ENCODE measurements around the gene AHCY. TPM values are rescaled to one million over a fixed set of nuclear protein-coding genes. Genes with fewer than 3 reads are reported as not detected.

AHCY gene
- total and polyA plus RNA-seq, 2 of the 4 experiments (the other 2 are of a cell fraction) = 138 to 210 TPM

GRCh38 chr20:34290471-34290870 lies 12.7 kb downstream of the AHCY start:
- no peak overlapping the region for H3K56ac ChIP-seq (ENCODE audit: extremely low read depth, insufficient read depth, low read length)
- no peaks in the 10 kb centered on the region for H3K4me1 ChIP-seq (ENCODE audit: control insufficient read depth, insufficient read depth, low read length)
- H2AFZ ChIP-seq (replicated peaks; ENCODE audit: low read length, poor library complexity) = no peak overlapping the region
- H3K27ac ChIP-seq (ENCODE audit: insufficient read depth, low read length) = no peak overlapping the region
- ChIA-PET POLR2A (ENCODE audit: unreplicated experiment) (no interaction called here), CTCF (no interaction called here)
- peaks cover 17% of the 10 kb centered on the region; the same call in 1 of the 2 replicates for H4K20me1 ChIP-seq (ENCODE audit: insufficient read depth, low read length)
- peaks cover 8 to 33% of the 10 kb centered on the region in 2 experiments for H3K79me1 ChIP-seq (ENCODE audit: low read depth in 1 of 2, low read length in 2 of 2)
- H3K23ac ChIP-seq (ENCODE audit: low read depth, low read length) = no peak overlapping the region
- no peaks in the 10 kb centered on the region for H3K9me3 ChIP-seq (ENCODE audit: control insufficient read depth, insufficient read depth, low read length)
- no peak overlapping the region for H3K4me3 ChIP-seq (ENCODE audit: insufficient read depth, low read depth, low read length)
- intact Hi-C loops (cut with micrococcal nuclease) (no loop called here), in situ Hi-C loops (cut with MboI; ENCODE audit: low sequenced_read_pairs) (no loop called here), dilution Hi-C loops (cut with HindIII; ENCODE audit: low sequenced_read_pairs, unreplicated experiment) (no loop called here)
- H3K27me3 ChIP-seq (ENCODE audit: control insufficient read depth, insufficient read depth, low read length) = no peaks in the 10 kb centered on the region
- H2BK20ac ChIP-seq (ENCODE audit: low read depth, low read length) = no peak overlapping the region
- no peak overlapping the region for H3K9ac ChIP-seq (ENCODE audit: low read depth, low read length)
- WGBS, 2 experiments (ENCODE audit: extremely low coverage in 2 of 2, insufficient read length in 1 of 2) = 96% methylated on average over 6 of the region's 11 CpGs; no CpG with 5 or more reads in 1 of the 2 experiments
- peaks cover 7% of the 10 kb centered on the region for H3K9me1 ChIP-seq (ENCODE audit: insufficient read depth, low read length)
- no peak overlapping the region for H2BK5ac ChIP-seq (ENCODE audit: low read depth, low read length, poor library complexity, severe bottlenecking)
- TF ChIP-seq, protein P1, sequence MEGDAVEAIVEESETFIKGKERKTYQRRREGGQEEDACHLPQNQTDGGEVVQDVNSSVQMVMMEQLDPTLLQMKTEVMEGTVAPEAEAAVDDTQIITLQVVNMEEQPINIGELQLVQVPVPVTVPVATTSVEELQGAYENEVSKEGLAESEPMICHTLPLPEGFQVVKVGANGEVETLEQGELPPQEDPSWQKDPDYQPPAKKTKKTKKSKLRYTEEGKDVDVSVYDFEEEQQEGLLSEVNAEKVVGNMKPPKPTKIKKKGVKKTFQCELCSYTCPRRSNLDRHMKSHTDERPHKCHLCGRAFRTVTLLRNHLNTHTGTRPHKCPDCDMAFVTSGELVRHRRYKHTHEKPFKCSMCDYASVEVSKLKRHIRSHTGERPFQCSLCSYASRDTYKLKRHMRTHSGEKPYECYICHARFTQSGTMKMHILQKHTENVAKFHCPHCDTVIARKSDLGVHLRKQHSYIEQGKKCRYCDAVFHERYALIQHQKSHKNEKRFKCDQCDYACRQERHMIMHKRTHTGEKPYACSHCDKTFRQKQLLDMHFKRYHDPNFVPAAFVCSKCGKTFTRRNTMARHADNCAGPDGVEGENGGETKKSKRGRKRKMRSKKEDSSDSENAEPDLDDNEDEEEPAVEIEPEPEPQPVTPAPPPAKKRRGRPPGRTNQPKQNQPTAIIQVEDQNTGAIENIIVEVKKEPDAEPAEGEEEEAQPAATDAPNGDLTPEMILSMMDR (conservative IDR thresholded peaks at IDR 0.05; ENCODE audit: low read depth, low read length) = no peak
- TF ChIP-seq BHLHE40 (IDR thresholded peaks at IDR 0.05; ENCODE audit: low read depth, low read length) (no peak), POLR2A (IDR thresholded peaks at IDR 0.05; ENCODE audit: low read depth, low read length) (no peak), ELK1 (IDR thresholded peaks at IDR 0.05; ENCODE audit: borderline replicate concordance, low read depth, low read length) (no peak), CHD1 (IDR thresholded peaks at IDR 0.05; ENCODE audit: low read depth, low read length) (no peak), SMC3 (IDR thresholded peaks at IDR 0.05; ENCODE audit: low read depth, low read length) (no peak), FOS (IDR thresholded peaks at IDR 0.05; ENCODE audit: low read depth, low read length) (no peak), RFX5 (IDR thresholded peaks at IDR 0.05; ENCODE audit: low read depth, low read length) (no peak), RAD21 (IDR thresholded peaks at IDR 0.05; ENCODE audit: low read length) (no peak), RCOR1 (IDR thresholded peaks at IDR 0.05; ENCODE audit: insufficient replicate concordance, low read length) (no peak), NFE2L2 (IDR thresholded peaks at IDR 0.05; ENCODE audit: low read depth, low read length) (no peak), MAZ (IDR thresholded peaks at IDR 0.05; ENCODE audit: borderline replicate concordance, low read depth, low read length) (no peak), CEBPB (IDR thresholded peaks at IDR 0.05; ENCODE audit: low read depth, low read length) (no peak), MXI1 (IDR thresholded peaks at IDR 0.05; ENCODE audit: borderline replicate concordance, low read depth, low read length) (no peak), MAFK (IDR thresholded peaks at IDR 0.05; ENCODE audit: low read depth, low read length) (no peak)
- TF ChIP-seq, protein P2, sequence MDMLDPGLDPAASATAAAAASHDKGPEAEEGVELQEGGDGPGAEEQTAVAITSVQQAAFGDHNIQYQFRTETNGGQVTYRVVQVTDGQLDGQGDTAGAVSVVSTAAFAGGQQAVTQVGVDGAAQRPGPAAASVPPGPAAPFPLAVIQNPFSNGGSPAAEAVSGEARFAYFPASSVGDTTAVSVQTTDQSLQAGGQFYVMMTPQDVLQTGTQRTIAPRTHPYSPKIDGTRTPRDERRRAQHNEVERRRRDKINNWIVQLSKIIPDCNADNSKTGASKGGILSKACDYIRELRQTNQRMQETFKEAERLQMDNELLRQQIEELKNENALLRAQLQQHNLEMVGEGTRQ (IDR thresholded peaks at IDR 0.05; ENCODE audit: low read depth, low read length) = no peak
- H2BK120ac ChIP-seq (ENCODE audit: low read depth, low read length) = no peak overlapping the region
- no peak overlapping the region for H3K4me2 ChIP-seq (ENCODE audit: low read depth, low read length)
- no peak overlapping the region for H4K91ac ChIP-seq (ENCODE audit: insufficient read depth, low read depth, low read length)
- peaks cover 67% of the 10 kb centered on the region for H3K36me3 ChIP-seq (ENCODE audit: control insufficient read depth, insufficient read depth, low read length)
- no TSS peak for BruUV-seq (replicated peaks)
- no peak overlapping the region for H4K5ac ChIP-seq (ENCODE audit: low read depth, low read length)
- no peak overlapping the region for H3K4ac ChIP-seq (ENCODE audit: low read depth, low read length)
- H3K18ac ChIP-seq (ENCODE audit: low read depth, low read length) = no peak overlapping the region
- no peak overlapping the region for H4K8ac ChIP-seq (ENCODE audit: low read depth in 2 of 2, low read length in 2 of 2)
- DNase-seq = no peak
- H2AK9ac ChIP-seq (replicated peaks; ENCODE audit: low read depth, low read length, poor library complexity) = no peak overlapping the region
- no peak overlapping the region for H3K14ac ChIP-seq (replicated peaks; ENCODE audit: low read depth, low read length)
- H2AK5ac ChIP-seq (ENCODE audit: low read depth, low read length) = no peak overlapping the region
- no peak overlapping the region for H2BK15ac ChIP-seq (ENCODE audit: low read depth, low read length)
- no peak for ATAC-seq (ENCODE audit: low read depth)

Measured in IMR-90 (cell line).